ENCODE data around the gene POU2F2. TPM values are rescaled to one million over a fixed set of nuclear protein-coding genes. Genes with fewer than 3 reads are reported as not detected.
A peak's percentile ranks its signal among the peaks of the same experiment; 100 is the strongest.

POU2F2 gene
- polyA plus RNA-seq, 1 of the 3 experiments (the other 2 are of a cell fraction): 0.49 TPM

DNA sequence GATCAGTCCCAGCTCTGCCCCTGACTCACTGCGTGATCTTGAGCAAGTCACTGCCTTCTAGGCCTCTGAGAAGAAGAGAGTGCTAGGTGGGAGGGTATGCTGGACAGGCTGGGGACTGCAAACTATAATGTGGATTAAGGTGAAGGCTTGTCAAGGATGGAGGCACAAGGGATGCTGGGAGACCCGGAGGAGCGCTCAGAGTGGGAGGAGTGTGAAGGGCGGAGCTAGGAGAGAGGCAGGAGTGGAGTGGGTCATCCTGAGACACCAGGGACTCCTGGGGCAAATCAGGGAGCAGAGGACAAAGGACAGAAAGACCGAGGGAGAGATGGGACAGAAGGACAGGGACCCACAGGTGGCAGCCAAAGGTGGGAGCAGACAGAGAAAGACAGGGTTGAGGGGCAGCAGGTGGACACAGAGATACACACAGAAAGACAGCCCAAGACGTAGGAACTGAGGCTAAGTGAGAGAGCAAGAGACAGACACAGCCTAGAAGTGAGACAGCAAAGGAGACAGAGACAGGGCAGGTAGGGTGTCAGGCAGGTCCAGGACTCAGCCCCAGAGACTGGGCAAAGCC, 64.8 kb downstream of the POU2F2 start (continued):
- no peak for TF ChIP-seq JUND (IDR thresholded peaks at IDR 0.05)

DNA sequence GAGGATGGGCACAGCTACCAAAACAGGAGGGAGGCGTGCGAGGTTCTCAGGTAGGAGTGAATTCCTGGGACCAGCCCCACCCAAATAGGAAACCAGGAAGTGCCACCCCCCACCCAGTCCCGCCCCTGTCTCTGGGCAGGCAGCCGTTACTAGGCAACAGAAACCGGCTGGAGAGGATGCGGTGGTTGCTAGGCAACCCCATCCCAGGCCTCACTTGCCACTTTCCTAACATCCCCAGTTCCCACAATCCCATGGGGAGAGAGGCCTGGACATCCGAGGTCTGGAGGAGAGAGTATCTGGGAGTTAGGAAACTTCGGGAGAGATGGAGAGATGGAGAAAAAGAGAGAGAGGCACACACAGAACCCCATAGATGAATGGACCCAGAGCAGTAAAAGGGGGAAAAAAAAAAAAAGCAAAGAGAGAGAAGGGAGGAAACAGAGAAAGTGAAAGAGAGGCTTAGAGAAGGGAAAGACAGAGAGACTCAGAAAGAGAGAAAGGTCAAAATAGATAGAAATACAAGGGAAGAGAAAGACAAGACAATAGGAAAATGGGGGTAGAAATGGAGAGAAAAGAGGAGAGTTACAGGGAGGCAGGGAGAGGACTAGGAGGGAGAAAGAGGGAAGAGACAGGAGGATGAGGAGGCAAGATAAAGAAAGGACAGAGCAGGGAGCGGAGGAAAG, 66.0 kb downstream of the POU2F2 start:
- Histone ChIP-seq H3K4me2 (no peak overlapping the region), H3F3A (replicated peaks; ENCODE audit: insufficient read depth) (no peaks in the 10 kb centered on the region), H3K9ac (no peak overlapping the region), H3K9me3 (no peaks in the 10 kb centered on the region), H3K27ac (ENCODE audit: low read depth in 2 of 2, low read length in 1 of 2) (peak overlapping the region in 1 of 2 experiments; percentile 67; a peak in 2 of 4 replicates), H3K4me3 (ENCODE audit: low read depth in 2 of 2, low read length in 1 of 2) (no peak overlapping the region), H3K36me3 (replicated peaks in 1 of 2; ENCODE audit: control insufficient read depth in 1 of 2, insufficient read depth in 2 of 2, low read length in 1 of 2) (no peaks in the 10 kb centered on the region), H3K4me1 (ENCODE audit: control insufficient read depth in 1 of 2, insufficient read depth in 2 of 2, low read depth in 1 of 2, low read length in 1 of 2) (peaks cover 0 to 35% of the 10 kb centered on the region in 2 experiments; a peak in 2 of 4 replicates), H3K27me3 (ENCODE audit: insufficient read depth) (peaks cover 16% of the 10 kb centered on the region), H3K79me2 (ENCODE audit: insufficient read depth) (no peaks in the 10 kb centered on the region), H3K9me2 (no peaks in the 10 kb centered on the region), H2AFZ (ENCODE audit: low read depth) (no peak overlapping the region), H4K20me1 (ENCODE audit: insufficient read depth) (no peaks in the 10 kb centered on the region)
- peak; percentile 97 for DNase-seq
- 33% methylated on average over 8 of the region's 9 CpGs for WGBS (ENCODE audit: low lambda C conversion rate)
- CTCF ChIA-PET: interaction anchor here (1.1 to 2.2 kb wide), 2 partner anchors 26 to 32 kb away, joined by 3 to 7 read pairs; no protein-coding TSS in a partner anchor
- TF ChIP-seq RXRA (IDR thresholded peaks at IDR 0.05; ENCODE audit: borderline replicate concordance, low read depth) (no peak), RCOR1 (IDR thresholded peaks at IDR 0.05; ENCODE audit: low read length) (peak; percentile 51; the same call in 1 of the 2 replicates), FOXM1 (IDR thresholded peaks at IDR 0.05; ENCODE audit: low read depth) (no peak), FOXJ3 (CRISPR knock-in tag; IDR thresholded peaks at IDR 0.05) (no peak), RFX5 (IDR thresholded peaks at IDR 0.05; ENCODE audit: low read length) (peak; percentile 98), RAD21 (IDR thresholded peaks at IDR 0.05; ENCODE audit: low read length) (no peak), MXI1 (IDR thresholded peaks at IDR 0.05; ENCODE audit: low read depth, low read length) (peak; percentile 48; the same call in 1 of the 2 replicates), TAF1 (IDR thresholded peaks at IDR 0.05; ENCODE audit: borderline replicate concordance, low read depth, low read length) (no peak), SIN3A (IDR thresholded peaks at IDR 0.05; ENCODE audit: borderline replicate concordance, low read depth, low read length) (no peak), TCF12 (IDR thresholded peaks at IDR 0.05) (no peak)
- POLR2A ChIA-PET: no interaction called here

GRCh38 chr19:42065511-42065910, 66.7 kb downstream of the POU2F2 start:
- Histone ChIP-seq H4K20me1 (ENCODE audit: insufficient read depth) (no peaks in the 10 kb centered on the region), H3K9me2 (no peaks in the 10 kb centered on the region), H3K9ac (no peak overlapping the region), H3K4me2 (no peak overlapping the region), H3K4me1 (ENCODE audit: control insufficient read depth in 1 of 2, insufficient read depth in 2 of 2, low read depth in 1 of 2, low read length in 1 of 2) (peaks cover 0 to 30% of the 10 kb centered on the region in 2 experiments; a peak in 2 of 4 replicates), H2AFZ (ENCODE audit: low read depth) (no peak overlapping the region), H3F3A (replicated peaks; ENCODE audit: insufficient read depth) (no peaks in the 10 kb centered on the region), H3K36me3 (replicated peaks in 1 of 2; ENCODE audit: control insufficient read depth in 1 of 2, insufficient read depth in 2 of 2, low read length in 1 of 2) (no peaks in the 10 kb centered on the region), H3K4me3 (ENCODE audit: low read depth in 2 of 2, low read length in 1 of 2) (no peak overlapping the region), H3K27me3 (ENCODE audit: insufficient read depth) (peaks cover 16% of the 10 kb centered on the region), H3K27ac (ENCODE audit: low read depth in 2 of 2, low read length in 1 of 2) (peak overlapping the region in 1 of 2 experiments; percentile 17; a peak in 1 of 4 replicates), H3K9me3 (no peaks in the 10 kb centered on the region), H3K79me2 (ENCODE audit: insufficient read depth) (no peaks in the 10 kb centered on the region)
- no peak for DNase-seq
- ChIA-PET POLR2A (no interaction called here), CTCF (interaction anchor here (1.1 to 1.7 kb wide), 2 partner anchors 25 to 36 kb away, joined by 3 to 4 read pairs; no protein-coding TSS in a partner anchor)
- 86% methylated on average over 6 of the region's 9 CpGs for WGBS (ENCODE audit: low lambda C conversion rate)
- no peak for TF ChIP-seq USF1 (IDR thresholded peaks at IDR 0.05; ENCODE audit: borderline replicate concordance, low read depth)
- TF ChIP-seq RAD21 (IDR thresholded peaks at IDR 0.05; ENCODE audit: low read length): no peak
- TF ChIP-seq FOSL2 (IDR thresholded peaks at IDR 0.05; ENCODE audit: borderline replicate concordance, low read depth): no peak
- no peak for TF ChIP-seq SIN3A (IDR thresholded peaks at IDR 0.05; ENCODE audit: borderline replicate concordance, low read depth, low read length)
- no peak for TF ChIP-seq JUND (IDR thresholded peaks at IDR 0.05)
- no peak for TF ChIP-seq GABPA (IDR thresholded peaks at IDR 0.05; ENCODE audit: low read depth)
- no peak for TF ChIP-seq NRF1 (IDR thresholded peaks at IDR 0.05; ENCODE audit: low read depth, low read length)
- TF ChIP-seq, protein P1, sequence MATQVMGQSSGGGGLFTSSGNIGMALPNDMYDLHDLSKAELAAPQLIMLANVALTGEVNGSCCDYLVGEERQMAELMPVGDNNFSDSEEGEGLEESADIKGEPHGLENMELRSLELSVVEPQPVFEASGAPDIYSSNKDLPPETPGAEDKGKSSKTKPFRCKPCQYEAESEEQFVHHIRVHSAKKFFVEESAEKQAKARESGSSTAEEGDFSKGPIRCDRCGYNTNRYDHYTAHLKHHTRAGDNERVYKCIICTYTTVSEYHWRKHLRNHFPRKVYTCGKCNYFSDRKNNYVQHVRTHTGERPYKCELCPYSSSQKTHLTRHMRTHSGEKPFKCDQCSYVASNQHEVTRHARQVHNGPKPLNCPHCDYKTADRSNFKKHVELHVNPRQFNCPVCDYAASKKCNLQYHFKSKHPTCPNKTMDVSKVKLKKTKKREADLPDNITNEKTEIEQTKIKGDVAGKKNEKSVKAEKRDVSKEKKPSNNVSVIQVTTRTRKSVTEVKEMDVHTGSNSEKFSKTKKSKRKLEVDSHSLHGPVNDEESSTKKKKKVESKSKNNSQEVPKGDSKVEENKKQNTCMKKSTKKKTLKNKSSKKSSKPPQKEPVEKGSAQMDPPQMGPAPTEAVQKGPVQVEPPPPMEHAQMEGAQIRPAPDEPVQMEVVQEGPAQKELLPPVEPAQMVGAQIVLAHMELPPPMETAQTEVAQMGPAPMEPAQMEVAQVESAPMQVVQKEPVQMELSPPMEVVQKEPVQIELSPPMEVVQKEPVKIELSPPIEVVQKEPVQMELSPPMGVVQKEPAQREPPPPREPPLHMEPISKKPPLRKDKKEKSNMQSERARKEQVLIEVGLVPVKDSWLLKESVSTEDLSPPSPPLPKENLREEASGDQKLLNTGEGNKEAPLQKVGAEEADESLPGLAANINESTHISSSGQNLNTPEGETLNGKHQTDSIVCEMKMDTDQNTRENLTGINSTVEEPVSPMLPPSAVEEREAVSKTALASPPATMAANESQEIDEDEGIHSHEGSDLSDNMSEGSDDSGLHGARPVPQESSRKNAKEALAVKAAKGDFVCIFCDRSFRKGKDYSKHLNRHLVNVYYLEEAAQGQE (IDR thresholded peaks at IDR 0.05; ENCODE audit: low read depth, low read length): no peak
- TF ChIP-seq, protein P2, sequence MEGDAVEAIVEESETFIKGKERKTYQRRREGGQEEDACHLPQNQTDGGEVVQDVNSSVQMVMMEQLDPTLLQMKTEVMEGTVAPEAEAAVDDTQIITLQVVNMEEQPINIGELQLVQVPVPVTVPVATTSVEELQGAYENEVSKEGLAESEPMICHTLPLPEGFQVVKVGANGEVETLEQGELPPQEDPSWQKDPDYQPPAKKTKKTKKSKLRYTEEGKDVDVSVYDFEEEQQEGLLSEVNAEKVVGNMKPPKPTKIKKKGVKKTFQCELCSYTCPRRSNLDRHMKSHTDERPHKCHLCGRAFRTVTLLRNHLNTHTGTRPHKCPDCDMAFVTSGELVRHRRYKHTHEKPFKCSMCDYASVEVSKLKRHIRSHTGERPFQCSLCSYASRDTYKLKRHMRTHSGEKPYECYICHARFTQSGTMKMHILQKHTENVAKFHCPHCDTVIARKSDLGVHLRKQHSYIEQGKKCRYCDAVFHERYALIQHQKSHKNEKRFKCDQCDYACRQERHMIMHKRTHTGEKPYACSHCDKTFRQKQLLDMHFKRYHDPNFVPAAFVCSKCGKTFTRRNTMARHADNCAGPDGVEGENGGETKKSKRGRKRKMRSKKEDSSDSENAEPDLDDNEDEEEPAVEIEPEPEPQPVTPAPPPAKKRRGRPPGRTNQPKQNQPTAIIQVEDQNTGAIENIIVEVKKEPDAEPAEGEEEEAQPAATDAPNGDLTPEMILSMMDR (IDR thresholded peaks at IDR 0.05): no peak
- TF ChIP-seq FOXM1 (IDR thresholded peaks at IDR 0.05; ENCODE audit: low read depth): no peak
- TF ChIP-seq MEF2A (IDR thresholded peaks at IDR 0.05; ENCODE audit: borderline replicate concordance, low read depth): no peak
- TF ChIP-seq MXI1 (IDR thresholded peaks at IDR 0.05; ENCODE audit: low read depth, low read length): no peak
- no peak for TF ChIP-seq RFX5 (IDR thresholded peaks at IDR 0.05; ENCODE audit: low read length)

Data from SK-N-SH (cell line).